Liver (tissue), 3 donors: ENCODE results near the gene CCDC92.

Experiments
- EGR1 ChIP-seq, 2 donors: IDR thresholded peaks; 2 replicates each; pipeline ENCODE4 v1.6.1; 2016 to 2018; ENCODE audit warnings: antibody characterized with exemption in 2 of 2, low read depth in 2 of 2
- HNF4A ChIP-seq, 2 donors: conservative IDR thresholded peaks; 2 replicates each; pipeline ENCODE4 v1.6.1; 2016; ENCODE audit warnings: antibody characterized with exemption in 2 of 2, mild to moderate bottlenecking in 2 of 2
- JUND ChIP-seq, 2 donors: IDR thresholded peaks; 2 replicates each; pipeline ENCODE4 v1.6.1; 2016; ENCODE audit warnings: antibody characterized with exemption in 2 of 2
- TAF1 ChIP-seq: conservative IDR thresholded peaks from 2 replicates; pipeline ENCODE4 v1.6.1; 2016; ENCODE audit warnings: antibody characterized with exemption, mild to moderate bottlenecking
- TF ChIP-seq, protein P1 (sequence below): fragments of 150-350 bp; IDR thresholded peaks from 2 replicates; pipeline ENCODE4 v1.5.1; 2017; ENCODE audit warnings: improper control_type of control experiment, low read depth, low read length; ENCODE audit not compliant: missing input control
- TF ChIP-seq, protein P2 (sequence below): IDR thresholded peaks from 2 replicates; pipeline ENCODE4 v1.6.1; 2016; ENCODE audit warnings: antibody characterized with exemption, mild to moderate bottlenecking
- donor health status: healthy.
- donor health status: healthy.

DNA sequence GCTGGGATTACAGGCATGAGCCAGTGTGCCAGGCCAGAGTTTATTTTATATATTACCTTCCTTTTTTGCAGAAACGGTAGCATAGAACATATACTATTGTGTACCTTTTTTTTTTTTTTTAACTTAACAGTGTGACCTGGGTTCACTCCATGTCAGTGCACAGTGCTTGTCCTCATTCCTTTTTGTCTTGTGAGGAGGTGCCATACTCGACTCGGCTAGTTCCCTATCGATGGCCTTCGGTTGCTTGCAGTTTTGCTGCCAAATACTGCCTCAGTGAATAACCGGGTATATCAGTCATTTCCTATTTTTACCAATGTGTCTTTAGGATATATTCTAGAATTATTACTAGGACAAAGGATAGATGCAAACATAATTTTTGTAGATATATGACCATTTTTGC is 37.1 kb upstream of the CCDC92 start:
- TF ChIP-seq, protein P1, sequence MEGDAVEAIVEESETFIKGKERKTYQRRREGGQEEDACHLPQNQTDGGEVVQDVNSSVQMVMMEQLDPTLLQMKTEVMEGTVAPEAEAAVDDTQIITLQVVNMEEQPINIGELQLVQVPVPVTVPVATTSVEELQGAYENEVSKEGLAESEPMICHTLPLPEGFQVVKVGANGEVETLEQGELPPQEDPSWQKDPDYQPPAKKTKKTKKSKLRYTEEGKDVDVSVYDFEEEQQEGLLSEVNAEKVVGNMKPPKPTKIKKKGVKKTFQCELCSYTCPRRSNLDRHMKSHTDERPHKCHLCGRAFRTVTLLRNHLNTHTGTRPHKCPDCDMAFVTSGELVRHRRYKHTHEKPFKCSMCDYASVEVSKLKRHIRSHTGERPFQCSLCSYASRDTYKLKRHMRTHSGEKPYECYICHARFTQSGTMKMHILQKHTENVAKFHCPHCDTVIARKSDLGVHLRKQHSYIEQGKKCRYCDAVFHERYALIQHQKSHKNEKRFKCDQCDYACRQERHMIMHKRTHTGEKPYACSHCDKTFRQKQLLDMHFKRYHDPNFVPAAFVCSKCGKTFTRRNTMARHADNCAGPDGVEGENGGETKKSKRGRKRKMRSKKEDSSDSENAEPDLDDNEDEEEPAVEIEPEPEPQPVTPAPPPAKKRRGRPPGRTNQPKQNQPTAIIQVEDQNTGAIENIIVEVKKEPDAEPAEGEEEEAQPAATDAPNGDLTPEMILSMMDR, result no peak
- TF ChIP-seq HNF4A (conservative IDR thresholded peaks at IDR 0.05) (no peak), EGR1 (IDR thresholded peaks at IDR 0.05; ENCODE audit: low read depth in 2 of 2) (no peak), JUND (IDR thresholded peaks at IDR 0.05) (no peak), TAF1 (no peak)
- TF ChIP-seq, protein P2, sequence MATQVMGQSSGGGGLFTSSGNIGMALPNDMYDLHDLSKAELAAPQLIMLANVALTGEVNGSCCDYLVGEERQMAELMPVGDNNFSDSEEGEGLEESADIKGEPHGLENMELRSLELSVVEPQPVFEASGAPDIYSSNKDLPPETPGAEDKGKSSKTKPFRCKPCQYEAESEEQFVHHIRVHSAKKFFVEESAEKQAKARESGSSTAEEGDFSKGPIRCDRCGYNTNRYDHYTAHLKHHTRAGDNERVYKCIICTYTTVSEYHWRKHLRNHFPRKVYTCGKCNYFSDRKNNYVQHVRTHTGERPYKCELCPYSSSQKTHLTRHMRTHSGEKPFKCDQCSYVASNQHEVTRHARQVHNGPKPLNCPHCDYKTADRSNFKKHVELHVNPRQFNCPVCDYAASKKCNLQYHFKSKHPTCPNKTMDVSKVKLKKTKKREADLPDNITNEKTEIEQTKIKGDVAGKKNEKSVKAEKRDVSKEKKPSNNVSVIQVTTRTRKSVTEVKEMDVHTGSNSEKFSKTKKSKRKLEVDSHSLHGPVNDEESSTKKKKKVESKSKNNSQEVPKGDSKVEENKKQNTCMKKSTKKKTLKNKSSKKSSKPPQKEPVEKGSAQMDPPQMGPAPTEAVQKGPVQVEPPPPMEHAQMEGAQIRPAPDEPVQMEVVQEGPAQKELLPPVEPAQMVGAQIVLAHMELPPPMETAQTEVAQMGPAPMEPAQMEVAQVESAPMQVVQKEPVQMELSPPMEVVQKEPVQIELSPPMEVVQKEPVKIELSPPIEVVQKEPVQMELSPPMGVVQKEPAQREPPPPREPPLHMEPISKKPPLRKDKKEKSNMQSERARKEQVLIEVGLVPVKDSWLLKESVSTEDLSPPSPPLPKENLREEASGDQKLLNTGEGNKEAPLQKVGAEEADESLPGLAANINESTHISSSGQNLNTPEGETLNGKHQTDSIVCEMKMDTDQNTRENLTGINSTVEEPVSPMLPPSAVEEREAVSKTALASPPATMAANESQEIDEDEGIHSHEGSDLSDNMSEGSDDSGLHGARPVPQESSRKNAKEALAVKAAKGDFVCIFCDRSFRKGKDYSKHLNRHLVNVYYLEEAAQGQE, result no peak
